Mononuclear cell (primary cell): ENCODE measurements around the gene SS18L1. TPM values are rescaled to one million over a fixed set of nuclear protein-coding genes. Genes with fewer than 3 reads are reported as not detected.

Source experiments
- H3K27me3 ChIP-seq: 2 replicates; pipeline ENCODE4 v1.6.0; 2011; ENCODE audit warnings: low read length, control low read depth; ENCODE audit not compliant: insufficient read depth
- H3K4me1 ChIP-seq: 2 replicates; pipeline ENCODE4 v1.5.1; 2011; ENCODE audit warnings: mild to moderate bottlenecking, low read length, control low read depth; ENCODE audit not compliant: insufficient read depth
- H3K4me3 ChIP-seq: 2 replicates; pipeline ENCODE4 v1.5.1; 2011; ENCODE audit warnings: mild to moderate bottlenecking, low read length, moderate library complexity
- H3K9me3 ChIP-seq: 2 replicates; pipeline ENCODE4 v1.5.1; 2011; ENCODE audit warnings: low read depth, mild to moderate bottlenecking, control low read depth, low read length
- total RNA-seq: library from RNA; depleted of rRNA; stranded (reverse); fragments of >200 nt; gene quantifications from one replicate; pipeline ENCODE4 v1.2.3, GENCODE V29; 2012

SS18L1 gene
- total RNA-seq, 1 donor = 6.3 TPM

DNA sequence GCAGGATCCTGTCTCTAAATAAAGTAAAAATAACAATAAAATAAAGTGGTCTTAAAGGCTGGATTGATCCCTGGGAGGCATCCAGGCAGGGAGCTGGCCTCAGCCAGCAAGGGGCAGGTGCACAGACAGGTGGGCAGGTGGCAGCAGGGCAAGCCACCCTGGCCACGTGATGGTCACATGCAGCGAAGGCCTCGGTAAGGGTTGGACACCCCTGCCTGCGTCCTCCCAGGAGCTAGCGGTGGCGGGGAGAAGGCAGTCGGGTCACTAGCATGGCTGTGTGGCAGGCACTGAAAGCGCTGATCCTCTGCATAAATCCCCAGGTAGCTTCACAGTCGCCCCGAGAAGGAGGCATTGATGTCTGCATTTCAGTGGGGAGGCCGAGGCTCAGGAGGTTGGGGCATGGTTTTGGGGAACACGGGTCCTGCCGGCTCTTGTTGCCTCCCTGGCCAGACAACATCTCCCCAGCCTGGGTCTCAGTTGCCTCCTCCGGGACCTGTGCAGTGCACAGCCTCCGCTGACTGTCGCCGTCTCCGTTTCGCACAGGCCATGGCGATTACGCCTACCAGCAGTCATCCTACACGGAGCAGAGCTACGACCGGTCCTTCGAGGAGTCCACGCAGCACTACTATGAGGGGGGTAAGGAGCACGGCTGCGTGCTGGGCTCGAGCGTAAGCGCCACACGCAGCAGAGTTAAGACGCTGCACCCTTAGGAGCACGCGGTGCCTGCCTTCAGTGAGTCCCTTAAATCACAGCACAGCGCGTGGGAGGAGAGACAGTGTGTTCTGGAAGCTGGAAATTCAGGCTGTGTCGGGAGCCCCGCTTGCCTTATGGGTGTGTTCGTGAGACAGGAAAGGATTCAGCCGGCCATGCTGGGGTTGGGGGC, 21.6 kb downstream of the SS18L1 start:
- Histone ChIP-seq H3K4me1 (no peaks in the 10 kb centered on the region), H3K4me3 (no peak overlapping the region), H3K27me3 (no peaks in the 10 kb centered on the region), H3K9me3 (no peaks in the 10 kb centered on the region)

DNA sequence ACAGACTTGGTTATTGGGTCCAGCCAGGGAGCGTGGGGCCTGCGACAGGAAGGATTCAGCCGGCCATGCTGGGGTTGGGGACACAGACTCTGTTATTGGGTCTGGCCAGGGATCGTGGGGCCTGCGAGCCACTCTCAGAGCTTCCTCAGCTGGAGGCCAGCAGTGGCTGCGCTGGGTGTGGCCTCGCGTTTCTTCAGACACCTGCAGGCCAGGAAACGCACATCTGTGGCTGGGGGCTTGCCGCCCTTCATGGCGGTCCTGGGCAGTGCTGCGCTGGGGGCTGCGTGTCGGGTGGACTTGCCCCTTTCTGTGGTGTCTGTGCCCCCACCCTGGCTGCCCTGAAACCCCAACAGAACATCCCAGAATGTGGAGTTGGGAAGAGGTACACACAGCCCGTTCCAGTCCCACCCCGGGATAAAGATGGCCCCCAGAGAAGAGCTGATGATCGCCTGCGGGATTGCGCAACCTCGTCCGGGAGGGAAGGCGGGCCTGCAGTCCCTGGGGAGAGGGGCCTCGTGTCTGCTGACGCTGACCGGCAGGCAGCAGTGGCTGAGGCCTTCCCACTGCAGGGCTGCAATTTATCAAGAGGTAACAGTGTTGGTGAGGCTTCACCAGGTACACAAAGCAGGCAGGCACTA, 22.3 kb downstream of the SS18L1 start:
- H3K27me3 ChIP-seq = no peaks in the 10 kb centered on the region
- H3K4me3 ChIP-seq = no peak overlapping the region
- no peaks in the 10 kb centered on the region for H3K4me1 ChIP-seq
- no peaks in the 10 kb centered on the region for H3K9me3 ChIP-seq

DNA sequence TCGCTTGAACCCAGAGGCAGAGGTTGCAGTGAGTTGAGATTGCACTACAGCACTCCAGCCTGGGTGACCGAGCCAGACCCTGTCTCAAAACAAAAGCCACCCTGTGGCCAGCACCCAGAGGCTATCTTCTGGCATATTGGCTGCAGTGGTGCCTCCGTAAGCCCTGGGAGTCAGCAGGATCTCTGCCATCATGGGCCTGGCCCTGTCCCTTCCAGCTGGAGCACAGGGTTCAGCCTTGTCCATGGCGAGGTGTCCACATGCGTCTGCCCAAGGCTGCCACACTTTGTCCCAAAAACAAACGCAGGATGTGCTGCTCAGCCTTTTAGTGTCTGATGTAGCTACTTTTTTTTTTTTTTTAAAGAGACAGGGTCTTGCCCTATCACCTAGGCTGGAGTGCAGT, 23.9 kb downstream of the SS18L1 start:
- no peaks in the 10 kb centered on the region for H3K9me3 ChIP-seq
- H3K27me3 ChIP-seq = no peaks in the 10 kb centered on the region
- no peaks in the 10 kb centered on the region for H3K4me1 ChIP-seq
- no peak overlapping the region for H3K4me3 ChIP-seq

DNA sequence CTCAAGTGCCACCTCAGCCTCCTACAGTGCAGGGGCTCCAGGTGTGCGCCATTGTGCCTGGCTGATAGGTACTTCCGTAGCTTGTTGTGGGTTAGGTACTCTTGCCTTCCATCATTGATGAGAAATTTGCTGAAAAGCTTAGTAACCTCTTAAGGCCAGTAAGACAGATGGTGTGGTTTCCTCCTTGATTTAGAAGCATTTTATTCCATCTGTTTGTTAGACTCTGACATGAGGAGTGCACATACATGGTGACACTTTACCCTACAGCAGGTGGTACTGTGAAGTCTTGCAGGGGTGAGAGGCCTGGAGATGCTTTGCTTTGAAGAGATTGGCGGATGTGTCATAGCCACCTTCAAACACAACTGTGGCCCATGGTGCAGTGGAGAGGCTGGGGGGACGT, 24.5 kb downstream of the SS18L1 start:
- Histone ChIP-seq H3K4me1 (no peaks in the 10 kb centered on the region), H3K9me3 (no peaks in the 10 kb centered on the region), H3K27me3 (no peaks in the 10 kb centered on the region), H3K4me3 (no peak overlapping the region)

DNA sequence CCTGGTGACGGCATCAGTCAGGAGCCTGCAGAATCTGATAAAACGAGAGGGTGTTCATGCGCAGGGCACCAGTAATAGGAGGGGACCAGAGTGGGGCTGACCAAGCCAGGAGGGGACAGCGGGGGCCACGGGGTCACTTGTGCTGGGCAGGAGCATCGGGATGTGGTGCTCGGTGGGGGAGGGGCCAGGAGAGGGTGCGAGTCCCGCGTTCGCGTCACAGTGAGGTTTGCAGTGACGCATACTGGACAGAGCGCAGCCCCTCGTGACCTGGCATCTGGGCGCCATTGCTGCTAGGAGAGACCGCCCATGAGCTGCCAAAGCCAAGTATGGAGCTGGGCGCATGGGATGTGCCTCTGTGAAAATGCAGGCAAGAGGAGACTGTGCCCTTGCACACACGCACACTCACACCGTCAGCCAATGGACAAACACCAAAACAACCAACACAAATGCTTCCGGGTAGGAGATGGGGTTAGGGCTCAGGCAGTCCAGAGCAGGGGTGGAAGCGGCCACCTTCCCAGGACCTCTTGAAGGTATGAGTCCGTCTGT, 25.4 kb downstream of the SS18L1 start:
- no peaks in the 10 kb centered on the region for H3K4me1 ChIP-seq
- no peaks in the 10 kb centered on the region for H3K27me3 ChIP-seq
- no peaks in the 10 kb centered on the region for H3K9me3 ChIP-seq
- no peak overlapping the region for H3K4me3 ChIP-seq

DNA sequence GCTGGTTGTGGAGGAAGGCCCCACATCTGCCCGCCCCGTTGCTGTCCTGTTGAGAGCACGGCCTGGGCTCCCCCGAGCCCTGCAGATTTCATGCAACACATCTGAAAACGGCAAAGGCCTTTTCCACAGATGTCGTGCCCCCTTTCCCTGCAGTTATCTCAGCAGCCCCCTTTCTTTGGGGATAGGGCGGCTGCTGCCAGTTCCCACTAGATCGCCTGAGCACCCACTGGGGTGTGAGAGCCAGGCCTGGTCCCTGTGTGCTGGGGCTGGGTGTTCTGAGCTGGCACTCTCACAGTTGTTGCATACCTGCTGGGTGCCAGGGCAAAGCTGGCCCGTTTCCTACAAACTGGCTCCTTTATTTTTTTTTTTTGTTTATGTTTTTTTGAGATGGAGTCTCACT, 27.0 kb downstream of the SS18L1 start:
- Histone ChIP-seq H3K4me3 (no peak overlapping the region), H3K27me3 (no peaks in the 10 kb centered on the region), H3K4me1 (no peaks in the 10 kb centered on the region), H3K9me3 (no peaks in the 10 kb centered on the region)

DNA sequence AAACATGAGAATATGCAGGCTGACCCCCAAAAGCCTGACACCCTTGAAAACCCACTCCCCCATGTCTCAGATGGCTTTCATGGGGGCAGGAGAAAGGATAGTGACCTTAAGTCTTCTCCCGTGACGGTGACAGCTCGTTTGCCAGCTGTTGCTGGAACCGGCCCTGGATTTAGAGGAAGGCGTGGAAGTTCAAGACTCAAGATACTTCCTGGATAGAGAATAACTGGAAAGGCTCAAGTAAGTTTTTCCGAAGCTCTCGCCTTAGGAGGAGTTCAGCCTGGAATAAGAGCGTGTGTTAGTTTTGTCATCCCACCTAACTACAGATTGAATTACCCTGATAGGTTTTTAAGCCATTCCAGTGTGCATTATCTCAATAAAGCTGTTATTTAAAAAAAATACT, 27.7 kb downstream of the SS18L1 start:
- H3K4me1 ChIP-seq = no peaks in the 10 kb centered on the region
- no peaks in the 10 kb centered on the region for H3K9me3 ChIP-seq
- no peak overlapping the region for H3K4me3 ChIP-seq
- no peaks in the 10 kb centered on the region for H3K27me3 ChIP-seq

DNA sequence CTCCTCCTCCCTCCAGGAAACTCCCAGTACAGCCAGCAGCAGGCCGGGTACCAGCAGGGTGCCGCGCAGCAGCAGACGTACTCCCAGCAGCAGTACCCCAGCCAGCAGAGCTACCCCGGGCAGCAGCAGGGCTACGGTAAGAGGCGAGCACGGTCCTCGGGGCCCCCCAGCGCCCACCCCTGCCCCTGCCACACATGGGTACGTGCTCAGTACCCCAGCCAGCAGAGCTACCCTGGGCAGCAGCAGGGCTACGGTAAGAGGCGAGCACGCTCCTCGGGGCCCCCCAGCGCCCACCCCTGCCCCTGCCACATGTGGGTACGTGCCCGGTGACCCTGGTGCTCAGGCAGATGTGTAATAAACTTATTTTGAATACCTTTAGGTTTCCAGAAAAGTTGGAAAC, 29.1 kb downstream of the SS18L1 start:
- Histone ChIP-seq H3K4me3 (no peak overlapping the region), H3K4me1 (no peaks in the 10 kb centered on the region), H3K9me3 (no peaks in the 10 kb centered on the region), H3K27me3 (no peaks in the 10 kb centered on the region)

DNA sequence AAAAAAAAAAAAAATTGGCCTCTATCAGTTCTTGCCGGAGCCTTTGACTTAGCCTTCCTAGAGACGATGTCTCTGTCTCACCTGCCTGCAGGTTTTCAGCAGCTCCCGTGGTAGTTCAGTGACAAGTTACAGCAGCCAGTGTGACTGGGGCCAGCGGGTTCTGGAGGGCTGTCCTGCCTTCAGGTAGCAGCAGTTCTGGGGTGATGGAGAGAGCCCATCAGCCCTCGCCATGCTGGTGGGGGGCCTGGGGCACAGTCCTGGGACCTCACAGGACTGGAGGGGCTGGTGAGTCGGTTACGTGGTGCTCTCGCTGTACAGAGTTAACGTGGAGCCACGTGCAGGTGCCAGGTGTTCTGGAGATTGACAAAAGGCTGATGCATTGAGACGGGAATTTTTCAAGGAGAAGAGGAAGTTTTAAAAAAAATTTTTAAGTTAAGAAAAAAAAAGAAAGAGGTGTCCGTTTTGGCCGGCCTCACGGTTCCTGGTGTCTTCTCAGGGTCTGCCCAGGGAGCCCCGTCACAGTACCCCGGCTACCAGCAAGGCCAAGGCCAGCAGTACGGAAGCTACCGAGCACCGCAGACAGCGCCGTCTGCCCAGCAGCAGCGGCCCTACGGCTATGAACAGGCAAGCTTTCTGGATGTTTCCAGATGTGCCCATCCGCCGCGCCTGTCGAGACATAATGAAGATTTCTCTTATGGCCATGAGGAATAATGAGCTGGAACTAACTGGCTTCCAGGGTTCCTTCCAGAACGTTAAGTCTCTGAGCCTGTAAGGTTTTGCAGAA, 30.6 kb downstream of the SS18L1 start:
- Histone ChIP-seq H3K27me3 (no peaks in the 10 kb centered on the region), H3K9me3 (no peaks in the 10 kb centered on the region), H3K4me3 (no peak overlapping the region), H3K4me1 (no peaks in the 10 kb centered on the region)

DNA sequence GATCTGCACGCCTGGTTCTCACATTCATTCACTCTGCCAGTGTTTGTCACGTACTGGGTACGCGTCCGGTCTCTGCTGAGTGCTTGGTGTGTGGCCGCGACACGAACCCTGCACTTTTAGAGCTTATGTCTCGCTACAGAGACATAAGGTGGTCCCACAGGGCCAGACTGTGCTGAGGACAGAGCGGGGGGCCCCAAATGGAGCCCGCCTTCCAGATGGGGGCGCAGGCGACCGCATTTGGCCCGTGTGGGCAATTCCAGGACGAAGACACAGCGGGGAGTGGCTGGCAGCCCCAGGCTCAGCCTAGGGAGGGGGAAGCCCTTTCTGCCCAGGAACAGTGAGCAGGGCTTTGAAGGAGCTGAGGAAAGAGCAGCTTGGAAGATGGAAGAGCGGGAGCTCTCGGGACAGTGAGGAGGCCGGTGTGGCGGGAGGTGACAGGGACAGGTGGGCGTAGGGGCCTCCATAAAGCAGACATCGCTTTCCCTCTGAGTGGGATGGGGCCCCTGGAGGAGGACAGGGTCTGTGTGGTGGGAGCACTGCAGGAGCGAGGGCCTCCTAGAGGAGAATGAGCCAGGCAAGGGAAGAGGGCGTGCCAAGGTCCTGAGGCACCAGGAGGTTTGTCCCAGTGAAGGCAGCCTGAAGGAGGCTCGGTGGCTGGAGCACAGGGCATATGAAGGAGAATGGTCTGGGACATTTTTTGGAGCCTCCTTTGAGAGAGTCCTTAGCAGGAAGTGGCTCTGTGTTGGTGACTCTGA, 31.5 kb downstream of the SS18L1 start:
- H3K4me3 ChIP-seq = no peak overlapping the region
- no peaks in the 10 kb centered on the region for H3K9me3 ChIP-seq
- no peaks in the 10 kb centered on the region for H3K27me3 ChIP-seq
- H3K4me1 ChIP-seq = no peaks in the 10 kb centered on the region

DNA sequence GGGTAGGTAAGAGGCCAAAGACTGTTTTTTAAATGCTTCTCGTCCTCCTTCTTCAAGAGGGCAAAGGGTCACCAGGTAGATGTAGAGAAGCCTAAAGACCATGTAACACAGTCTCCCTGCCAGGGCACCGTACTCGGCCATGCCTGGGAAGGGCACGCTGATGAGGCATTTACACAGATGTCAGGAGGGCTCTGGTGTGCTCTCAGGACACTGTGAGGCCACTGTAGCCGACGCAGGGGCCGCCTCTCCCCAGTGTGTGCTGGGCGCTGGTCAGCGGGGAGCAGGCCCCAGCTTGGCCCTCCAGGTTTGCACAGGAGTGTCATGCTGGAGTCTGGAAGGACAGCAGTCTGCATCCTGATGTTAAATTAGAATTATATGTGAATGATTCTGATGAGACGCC, 32.1 kb downstream of the SS18L1 start:
- no peaks in the 10 kb centered on the region for H3K27me3 ChIP-seq
- no peaks in the 10 kb centered on the region for H3K9me3 ChIP-seq
- H3K4me1 ChIP-seq = no peaks in the 10 kb centered on the region
- H3K4me3 ChIP-seq = no peak overlapping the region

DNA sequence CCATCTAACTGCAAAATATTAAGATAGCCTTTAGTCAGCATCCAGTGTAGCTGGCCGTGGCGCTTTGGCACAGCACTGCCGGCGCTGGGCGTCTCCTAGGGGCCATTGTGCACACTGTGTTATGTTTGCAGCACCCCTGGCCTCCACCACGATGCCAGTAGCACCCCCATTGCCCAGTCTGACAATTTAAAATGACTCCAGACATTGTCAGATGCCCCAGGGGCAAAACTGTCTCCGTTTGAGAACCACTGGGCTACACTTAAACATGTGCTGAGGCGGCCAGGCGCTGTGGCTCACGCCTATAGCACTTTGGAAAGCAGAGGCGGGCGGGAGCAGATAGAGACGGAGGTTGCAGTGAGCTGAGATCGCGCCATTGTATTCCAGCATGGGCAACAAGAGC, 33.3 kb downstream of the SS18L1 start:
- H3K27me3 ChIP-seq = no peaks in the 10 kb centered on the region
- H3K4me1 ChIP-seq = peaks cover 2% of the 10 kb centered on the region
- H3K9me3 ChIP-seq = no peaks in the 10 kb centered on the region
- H3K4me3 ChIP-seq = no peak overlapping the region

DNA sequence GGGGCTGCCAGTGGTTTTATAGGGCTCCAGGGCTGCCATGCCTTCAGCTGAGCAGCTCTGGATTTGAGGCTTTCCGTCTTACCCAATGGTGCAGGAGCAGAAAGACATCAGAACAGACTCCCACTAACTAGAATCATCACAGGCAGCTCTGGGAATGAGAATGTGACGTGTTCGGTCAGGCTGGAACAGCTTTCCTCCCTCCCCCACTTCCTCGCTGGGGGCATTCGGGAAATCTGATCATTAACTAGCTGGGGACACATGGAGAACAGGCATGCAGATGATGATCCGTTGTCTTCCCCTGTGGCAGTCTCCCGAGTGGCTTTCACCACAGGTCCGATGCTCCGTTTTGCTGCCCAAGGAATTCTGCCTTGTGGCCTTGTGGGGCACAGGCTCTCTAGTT, 33.7 kb downstream of the SS18L1 start:
- Histone ChIP-seq H3K4me1 (peaks cover 6% of the 10 kb centered on the region), H3K27me3 (no peaks in the 10 kb centered on the region), H3K4me3 (no peak overlapping the region), H3K9me3 (no peaks in the 10 kb centered on the region)

DNA sequence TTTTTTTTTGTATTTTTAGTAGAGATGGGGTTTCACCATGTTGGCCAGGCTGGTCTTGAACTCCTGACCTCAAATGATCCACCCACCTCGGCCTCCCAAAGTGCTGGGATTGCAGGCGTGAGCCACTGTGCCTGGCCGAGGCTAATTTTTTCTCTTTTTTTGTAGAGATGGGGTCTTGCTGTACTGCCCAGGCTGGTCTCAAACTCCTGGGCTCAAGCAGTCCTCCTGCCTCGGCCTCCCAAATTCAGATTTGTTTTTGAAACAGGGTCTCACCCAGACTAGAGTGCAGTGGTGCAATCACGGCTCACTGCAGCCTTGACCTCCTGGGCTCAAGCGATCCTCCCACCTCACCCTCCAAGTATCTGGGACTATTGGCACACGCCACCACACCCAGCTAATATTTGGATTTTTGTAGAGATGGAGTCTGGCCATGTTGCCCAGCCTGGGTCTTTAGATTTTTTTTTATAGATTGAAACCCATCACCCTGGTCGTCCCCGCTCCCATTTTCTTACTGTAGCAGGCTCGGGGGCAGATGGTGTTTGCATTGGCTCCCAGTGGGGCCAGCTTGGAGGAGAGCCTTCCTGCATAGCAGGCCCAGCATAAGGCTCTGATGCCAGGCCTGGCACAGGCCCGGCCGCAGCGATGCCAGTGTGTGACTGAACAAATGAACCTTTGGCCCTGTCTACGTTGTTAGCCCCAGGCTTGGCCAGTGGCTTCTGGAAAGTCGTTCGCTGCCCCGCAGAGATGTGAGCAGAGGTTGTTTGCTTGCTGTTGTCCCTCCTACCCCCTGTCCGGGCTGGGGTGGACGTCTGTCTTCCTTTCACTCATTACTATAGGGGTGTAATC, 35.0 kb downstream of the SS18L1 start:
- no peaks in the 10 kb centered on the region for H3K27me3 ChIP-seq
- H3K4me3 ChIP-seq = no peak overlapping the region
- peaks cover 10% of the 10 kb centered on the region for H3K4me1 ChIP-seq

More for the DNA sequence above, 35.0 kb downstream of the SS18L1 start:
- H3K9me3 ChIP-seq = no peaks in the 10 kb centered on the region
